Femur (tissue), 1 donor: ENCODE data around the gene UST.
"Not testable (repeated sequence)": the region's sequence is repeated elsewhere in the genome, so short reads cannot be mapped to it uniquely, and the experiment has no call there.

Experiments
- DNase-seq: peaks from one replicate; pipeline ENCODE4 v3.0.0-alpha.2; 2017

Gene UST

DNA sequence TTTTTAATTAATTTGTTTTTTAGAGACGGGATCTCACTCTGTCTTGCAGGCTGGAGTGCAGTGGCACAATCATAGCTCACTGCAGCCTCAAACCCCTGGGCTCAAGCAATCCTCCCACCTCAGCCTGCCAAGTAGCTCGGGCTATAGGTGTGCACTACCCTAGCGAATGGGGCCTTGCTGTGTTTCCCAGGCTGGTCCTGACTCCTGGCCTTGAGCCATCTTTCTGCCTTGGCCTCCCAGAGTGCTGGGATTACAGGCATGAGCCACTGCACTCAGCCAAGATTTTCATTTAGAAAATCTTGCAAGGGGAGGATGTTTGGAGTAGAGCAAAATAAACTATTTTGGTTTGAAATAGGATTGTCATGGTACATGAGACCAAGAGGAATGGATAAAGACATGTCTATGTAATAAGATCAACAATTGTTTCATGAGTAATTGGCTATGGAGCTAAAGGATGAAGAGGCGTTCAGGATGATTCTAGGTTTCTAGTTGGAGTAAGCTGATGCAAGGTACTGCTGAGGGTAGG is 237.8 kb downstream of the UST start:
- no peak for DNase-seq

DNA sequence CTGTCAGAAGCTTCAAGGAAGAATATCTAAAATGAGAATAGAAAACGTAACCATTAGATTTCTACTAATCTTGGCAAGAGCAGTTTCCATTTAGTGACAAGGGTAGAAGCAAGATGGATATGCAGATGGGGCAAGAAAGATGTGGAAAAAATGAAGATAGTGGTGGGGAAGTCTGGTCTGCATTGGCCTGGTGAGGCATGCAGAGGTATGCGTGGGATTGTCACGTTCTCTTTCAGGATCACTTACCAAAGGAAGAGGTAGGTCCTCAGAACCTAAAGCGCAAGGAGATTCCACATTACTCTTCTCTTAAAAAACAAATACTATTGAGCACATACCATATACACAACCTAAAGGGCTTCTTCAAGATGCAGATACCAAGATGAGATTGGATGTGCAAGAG is 238.7 kb downstream of the UST start:
- DNase-seq = no peak

DNA sequence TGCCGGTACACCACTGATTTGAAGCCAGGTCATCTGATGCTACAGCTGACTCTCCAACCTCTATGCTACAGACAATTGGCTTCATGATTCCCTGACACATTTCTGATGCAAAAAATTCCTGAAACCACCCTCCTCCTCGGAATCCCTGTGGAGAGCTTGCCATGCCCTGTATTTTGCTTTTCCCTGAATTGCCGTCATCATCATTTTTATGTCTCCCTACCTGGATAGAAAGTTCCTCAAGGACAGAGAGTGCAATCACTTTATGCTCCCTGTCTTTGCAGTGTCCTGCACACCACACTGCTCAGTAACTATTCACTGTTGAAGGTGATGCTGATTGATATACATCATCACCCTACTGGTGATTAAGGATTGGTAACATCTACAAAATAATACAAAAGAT is 239.8 kb downstream of the UST start:
- no peak for DNase-seq

GRCh38 chr6:148987982-148988381 is 241.2 kb downstream of the UST start:
- DNase-seq = no peak

- DNase-seq = no peak
These were observed 242.8 kb downstream of the UST start for GRCh38 chr6:148989585-148989984.

DNA sequence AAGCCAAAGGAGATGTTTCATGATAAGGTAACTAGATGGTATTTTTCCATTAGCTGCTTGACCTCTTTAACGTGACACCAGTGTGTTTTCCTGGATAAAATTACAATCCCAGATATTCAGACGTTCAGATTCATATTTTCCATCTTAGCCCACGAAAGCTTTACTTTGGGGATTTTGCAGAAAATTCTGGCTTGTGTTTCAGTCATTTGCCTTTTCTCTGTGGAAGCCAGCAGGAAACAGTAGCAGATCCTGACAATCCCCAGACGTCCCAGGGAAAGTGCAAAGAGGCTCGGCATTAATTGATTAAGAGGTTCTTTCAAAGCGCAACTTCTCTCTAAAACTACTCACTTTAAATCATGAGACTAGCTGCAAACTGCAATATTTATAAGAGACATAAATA is 243.6 kb downstream of the UST start:
- DNase-seq = no peak

GRCh38 chr6:148996815-148997214 is 250.0 kb downstream of the UST start:
- DNase-seq = no peak

DNA sequence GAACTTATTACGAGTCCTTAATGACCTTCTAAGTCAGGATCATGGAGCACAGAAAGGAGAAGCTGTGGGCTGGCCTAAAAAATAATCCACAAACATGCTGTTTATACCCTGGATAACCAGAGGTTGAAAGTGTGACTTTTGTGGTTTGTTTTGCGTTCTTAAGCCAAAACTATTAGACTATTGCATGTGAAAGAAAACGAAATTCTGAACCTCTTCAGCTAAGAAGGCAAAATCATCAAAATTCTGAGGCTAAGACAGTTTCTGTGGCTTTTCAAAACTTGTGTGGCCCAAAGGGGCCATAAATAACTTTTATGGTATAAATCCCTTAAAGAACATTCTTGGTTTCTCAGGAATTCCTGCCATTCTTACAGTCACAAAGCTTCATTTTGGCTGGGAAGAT is 251.0 kb downstream of the UST start:
- no peak for DNase-seq

GRCh38 chr6:148998704-148999103 is 251.9 kb downstream of the UST start:
- DNase-seq = no peak

DNA sequence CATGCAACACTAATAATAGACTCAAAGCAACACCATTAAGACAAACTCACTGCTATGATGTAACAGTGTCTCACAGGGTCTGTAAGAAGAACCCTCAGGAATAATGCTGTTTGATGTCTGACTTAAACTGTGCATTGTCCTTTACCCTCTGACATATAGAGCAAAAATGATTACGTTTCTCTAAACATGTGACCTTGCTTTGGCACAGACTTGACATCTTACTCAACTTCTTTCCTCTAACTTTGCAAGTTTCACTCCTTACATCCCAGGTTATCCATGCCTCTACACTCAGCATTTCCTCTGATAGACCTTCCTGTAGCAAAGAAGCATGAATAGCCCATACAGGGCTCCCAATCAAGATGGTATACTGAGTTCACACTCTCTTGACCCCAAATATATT is 252.7 kb downstream of the UST start:
- no peak for DNase-seq

DNA sequence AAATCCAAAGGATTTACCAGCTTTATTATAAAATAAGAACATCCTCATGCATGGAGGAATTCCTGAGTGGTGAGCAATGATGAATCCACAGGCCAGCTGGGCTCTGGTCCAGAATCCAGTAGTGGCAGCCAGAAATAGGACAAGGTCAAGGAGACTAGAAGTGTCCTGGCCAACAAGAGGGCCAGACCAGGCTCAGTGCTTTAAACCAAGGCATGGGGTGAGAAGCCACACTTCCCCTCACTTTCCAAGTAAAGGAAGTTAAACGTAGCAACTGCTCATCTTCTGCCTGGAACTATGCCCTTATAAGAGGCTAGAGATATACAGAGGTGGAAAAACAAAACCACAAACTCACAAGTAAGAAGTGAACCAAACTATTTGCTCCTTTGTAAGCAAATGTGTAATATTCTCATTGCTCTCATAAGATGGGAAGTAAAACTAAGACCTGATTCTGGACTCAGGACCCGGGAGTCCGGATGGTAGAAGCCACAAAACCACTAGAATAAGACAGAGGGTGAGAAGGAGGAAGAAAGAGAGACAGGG is 253.2 kb downstream of the UST start:
- DNase-seq = peak; percentile 78

DNA sequence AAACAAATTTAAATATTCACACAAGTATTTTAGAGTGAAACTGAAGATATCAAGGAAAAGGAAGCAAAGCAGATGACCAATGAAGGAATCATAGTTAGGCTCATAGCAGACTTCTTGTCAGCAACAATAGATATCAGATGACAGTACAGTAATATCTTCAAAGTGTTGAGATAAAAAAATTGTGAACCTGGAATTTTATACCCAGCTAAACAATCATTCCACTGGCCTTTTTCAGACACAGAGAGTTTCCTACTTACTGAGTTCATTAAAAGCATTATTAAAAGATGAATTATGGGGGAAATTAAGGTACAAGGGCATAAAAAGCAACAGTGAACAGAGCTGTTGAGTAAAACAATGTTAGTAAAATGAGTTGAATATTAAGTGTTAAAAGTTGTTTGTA is 254.6 kb downstream of the UST start:
- no peak for DNase-seq

- DNase-seq = peak; percentile 18
These were observed 256.7 kb downstream of the UST start for GRCh38 chr6:149003560-149003959.

GRCh38 chr6:149004664-149005063 is 257.8 kb downstream of the UST start:
- no peak for DNase-seq

DNA sequence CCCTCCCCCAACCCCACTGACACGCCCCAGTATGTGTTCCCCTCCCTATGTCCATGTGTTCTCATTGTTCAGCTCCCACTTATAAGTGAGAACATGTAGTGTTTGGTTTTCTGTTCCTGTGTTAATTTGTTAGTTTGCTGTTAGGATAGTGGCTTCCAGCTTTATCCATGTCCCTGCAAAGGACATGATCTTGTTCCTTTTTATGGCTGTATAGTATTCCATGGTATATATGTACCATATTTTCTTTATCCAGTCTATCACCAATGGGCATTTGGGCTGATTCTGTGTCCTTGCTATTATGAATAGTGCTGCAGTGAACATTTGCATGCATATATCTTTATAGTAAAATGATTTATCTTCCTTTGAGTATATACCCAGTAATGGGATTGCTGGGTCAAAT is 259.4 kb downstream of the UST start:
- not testable (repeated sequence) for DNase-seq

GRCh38 chr6:149006671-149007070 is 259.8 kb downstream of the UST start:
- no peak for DNase-seq

DNA sequence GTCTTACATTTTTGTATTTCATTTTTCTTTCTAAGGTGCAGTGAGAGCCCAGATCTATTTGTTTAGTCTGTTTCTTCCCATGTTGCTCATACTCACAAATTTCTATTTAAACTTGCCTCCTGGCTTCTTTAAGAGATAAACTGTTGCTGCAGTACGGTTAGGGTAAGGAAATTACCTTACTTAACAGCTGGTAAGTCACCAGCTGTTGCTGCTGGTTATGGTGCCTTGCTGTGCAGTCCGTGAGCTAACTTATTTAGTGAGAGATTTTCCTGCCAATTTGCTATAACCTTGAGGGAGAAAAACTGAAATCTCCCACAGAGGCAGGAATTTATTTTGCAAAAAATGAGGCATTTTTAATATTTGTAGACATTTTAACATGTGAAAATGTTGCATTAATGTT is 261.0 kb downstream of the UST start:
- no peak for DNase-seq

DNA sequence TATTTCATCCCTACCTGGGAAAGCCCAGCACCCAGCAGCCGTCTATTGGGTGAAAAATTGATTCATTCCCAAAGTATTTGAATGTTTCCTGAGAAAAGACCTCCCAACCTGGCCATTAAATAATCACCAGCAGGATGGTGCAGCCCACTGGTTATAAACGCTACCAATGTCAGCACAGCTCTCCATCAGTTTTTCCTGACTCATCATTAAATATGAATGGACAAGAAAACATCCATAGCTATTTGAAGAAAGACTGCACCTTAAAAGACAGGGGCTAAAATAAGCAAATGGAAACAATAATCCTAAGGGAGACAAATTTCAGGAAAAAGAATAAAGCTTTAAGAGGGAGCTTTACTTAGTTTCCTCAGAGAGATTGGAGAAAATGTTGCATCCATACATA is 261.9 kb downstream of the UST start:
- no peak for DNase-seq

DNA sequence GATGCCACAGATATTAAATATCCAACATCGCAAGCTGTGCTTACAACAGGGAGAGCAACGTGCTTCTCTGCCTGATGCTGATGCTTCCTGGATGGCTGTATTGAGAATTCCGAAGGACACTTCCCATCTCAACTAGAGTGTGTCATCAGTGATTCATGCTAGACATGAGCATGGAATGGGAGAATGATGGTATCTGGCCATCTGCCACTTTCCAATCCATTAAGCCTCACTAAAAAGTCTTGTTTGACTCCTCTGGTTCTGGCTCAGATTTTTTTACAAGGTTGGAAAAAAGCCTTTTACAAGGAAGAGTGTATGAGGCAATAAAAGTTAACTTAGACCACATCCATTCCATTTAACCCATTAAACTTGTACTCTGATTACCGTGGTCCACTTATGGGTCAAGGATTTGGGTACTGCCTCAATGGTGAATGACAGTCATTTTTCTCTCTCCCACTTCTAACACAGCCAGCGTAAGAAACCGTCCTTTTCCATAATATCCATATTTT is 265.3 kb downstream of the UST start:
- DNase-seq = peak; percentile 47

- DNase-seq = peak; percentile 27
These were observed 266.9 kb downstream of the UST start for GRCh38 chr6:149013586-149014344.

DNA sequence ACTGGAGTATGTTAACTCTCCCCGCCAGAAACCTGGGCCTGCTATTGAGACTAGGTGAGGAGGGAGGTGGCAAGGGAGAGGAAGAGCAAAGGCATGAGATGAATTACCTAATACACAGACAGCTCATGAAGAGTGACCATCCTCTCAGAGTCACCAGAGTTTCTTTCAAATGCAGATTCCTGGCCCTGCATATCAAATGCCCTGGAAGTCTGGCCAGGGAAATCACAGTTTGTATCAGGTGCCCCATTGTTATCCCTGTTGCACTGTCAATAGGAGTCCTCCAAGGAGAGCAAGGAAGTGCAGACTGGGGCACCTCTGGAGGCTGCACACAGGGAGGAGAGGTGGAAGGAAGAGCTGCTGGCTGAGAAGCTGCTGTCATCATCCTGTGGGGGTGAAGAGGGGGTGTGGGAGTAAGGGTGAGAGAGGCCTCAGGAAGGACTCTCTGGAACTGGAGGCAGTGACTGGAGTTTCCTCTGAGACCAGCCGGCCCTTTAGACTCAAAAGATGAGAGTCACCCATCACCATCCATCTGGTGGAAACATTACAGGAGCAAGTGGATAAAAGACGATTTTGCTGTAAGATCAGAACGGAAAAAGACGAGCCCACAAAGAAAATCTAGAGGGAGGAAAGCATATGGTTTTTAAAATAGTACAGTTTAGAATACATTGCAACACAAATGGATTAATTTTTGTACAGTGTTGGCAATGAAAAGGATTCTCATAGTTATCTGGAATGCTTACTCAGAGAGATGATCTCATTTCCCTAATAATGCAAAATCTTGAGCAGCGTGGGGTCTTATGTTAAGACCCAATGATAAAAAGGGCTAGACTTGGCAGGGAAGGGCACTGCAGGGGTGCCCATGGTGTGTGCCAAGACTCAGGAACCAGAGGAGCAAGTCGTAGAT is 268.1 kb downstream of the UST start:
- peak; percentile 43 for DNase-seq

DNA sequence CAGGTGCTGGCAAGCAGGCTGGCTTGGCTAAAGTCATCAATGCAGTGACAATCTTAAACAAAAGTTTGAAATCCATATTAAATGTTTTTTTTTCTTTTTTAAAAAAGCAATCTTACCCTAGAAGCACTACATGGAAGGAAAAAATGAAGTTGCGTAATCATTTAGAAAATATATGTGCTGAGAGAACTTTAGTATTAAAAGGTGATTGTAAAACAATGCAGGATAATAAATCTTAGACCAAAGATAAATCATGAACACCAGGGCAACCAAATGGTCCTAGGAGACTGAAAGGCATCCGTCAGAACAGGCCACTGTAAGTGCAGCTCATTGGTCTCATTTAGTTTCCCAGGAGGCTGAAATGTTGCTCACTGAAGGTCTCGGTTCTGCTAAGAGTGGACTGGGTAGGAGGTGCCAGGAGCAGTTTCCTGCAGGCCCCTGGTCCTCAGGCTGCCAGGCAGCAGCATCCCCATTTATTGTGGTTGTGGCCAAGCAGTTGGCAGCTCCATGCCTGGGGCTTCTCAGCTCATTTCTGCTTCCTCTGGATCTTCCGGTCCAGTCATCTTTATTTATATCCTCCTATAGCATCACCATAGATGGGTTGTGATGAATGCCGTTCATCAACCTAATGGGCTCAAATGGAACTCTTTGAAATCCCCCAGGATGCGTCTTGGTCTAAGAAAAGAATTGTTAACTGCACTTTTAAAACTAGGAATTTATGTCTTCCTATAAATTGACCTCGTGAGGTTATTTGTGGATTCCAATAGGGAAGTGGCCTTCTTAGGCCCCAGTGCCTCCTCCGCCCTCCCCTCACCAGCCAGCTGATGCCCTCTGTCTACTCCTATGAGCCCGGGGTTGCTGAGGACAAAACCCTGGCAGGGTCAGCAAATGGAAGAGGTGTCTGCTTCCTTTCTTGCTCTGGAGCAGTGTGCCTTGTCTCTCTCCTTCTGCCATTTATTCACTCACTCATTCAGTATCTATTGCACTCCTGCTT is 269.0 kb downstream of the UST start:
- peak; percentile 44 for DNase-seq
